ES-I3 (cell line): ENCODE results near the gene VIPR2.
"Not testable (repeated sequence)": the region's sequence is repeated elsewhere in the genome, so short reads cannot be mapped to it uniquely, and the experiment has no call there.

ENCODE experiments used
- H3K36me3 ChIP-seq: 2 replicates; pipeline ENCODE4 v1.6.1; 2013; ENCODE audit warnings: mild to moderate bottlenecking, low read length, control low read depth, moderate library complexity; ENCODE audit not compliant: insufficient read depth
- H3K4me1 ChIP-seq: 2 replicates; pipeline ENCODE4 v1.6.1; 2013; ENCODE audit warnings: mild to moderate bottlenecking, control low read depth, low read length; ENCODE audit not compliant: insufficient read depth
- H3K9ac ChIP-seq: 2 replicates; pipeline ENCODE4 v1.6.1; 2013; ENCODE audit warnings: low read depth, mild to moderate bottlenecking, low read length, moderate library complexity
- H3K9me3 ChIP-seq: 2 replicates; pipeline ENCODE4 v1.6.1; 2013; ENCODE audit warnings: mild to moderate bottlenecking, low read length, moderate library complexity; ENCODE audit not compliant: control insufficient read depth, insufficient read depth

The VIPR2 gene

GRCh38 chr7:158984007-158984406 lies 160.7 kb downstream of the VIPR2 start:
- not testable (repeated sequence) for H3K4me1 ChIP-seq, H3K9ac ChIP-seq, H3K36me3 ChIP-seq
- peaks cover 20% of the 10 kb centered on the region for H3K9me3 ChIP-seq

- H3K9ac ChIP-seq, H3K4me1 ChIP-seq, H3K36me3 ChIP-seq: not testable (repeated sequence)
- H3K9me3 ChIP-seq, result peaks cover 20% of the 10 kb centered on the region
Measured at GRCh38 chr7:158982080-158982479, 162.6 kb downstream of the VIPR2 start.

DNA sequence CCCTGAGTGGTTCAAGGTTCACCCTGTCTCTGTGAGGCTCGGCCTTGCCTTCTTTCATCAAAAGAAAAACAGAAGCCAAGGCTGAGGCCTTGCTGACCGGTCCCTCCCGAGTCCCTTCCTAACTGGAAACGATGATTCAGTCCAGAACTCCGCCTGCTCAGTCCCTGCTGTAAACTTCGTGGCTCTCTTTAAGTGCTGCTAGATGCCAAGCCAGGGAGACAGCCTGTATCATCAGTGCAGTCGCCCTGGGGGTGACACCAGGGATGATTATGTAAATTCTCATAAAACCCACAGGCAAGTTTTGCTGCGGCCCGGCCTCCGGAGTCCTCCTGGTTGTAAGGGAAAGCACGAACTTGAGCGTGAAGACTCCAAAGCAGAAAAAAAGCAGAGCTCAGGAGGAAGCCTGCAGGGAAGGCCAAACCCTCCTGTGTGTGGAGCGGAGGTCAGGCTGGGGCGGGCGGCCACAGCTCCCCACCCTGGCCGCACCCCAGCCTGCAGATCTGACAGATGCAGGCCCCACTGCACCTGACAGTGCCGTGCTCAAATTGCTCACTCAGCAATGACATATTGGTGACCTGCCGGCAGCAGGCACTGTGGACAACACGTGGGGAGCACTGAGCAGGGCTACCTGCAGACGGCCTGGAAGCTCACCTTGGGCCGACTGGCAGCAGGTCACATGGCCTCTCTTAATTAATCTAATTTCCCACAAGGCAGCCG lies 164.9 kb downstream of the VIPR2 start:
- no peaks in the 10 kb centered on the region for H3K4me1 ChIP-seq
- no peak overlapping the region for H3K9ac ChIP-seq
- H3K36me3 ChIP-seq, result no peaks in the 10 kb centered on the region; the same call in 1 of the 2 replicates
- peaks cover 20% of the 10 kb centered on the region for H3K9me3 ChIP-seq

GRCh38 chr7:158979023-158979529 lies 165.6 kb downstream of the VIPR2 start:
- H3K9ac ChIP-seq, result no peak overlapping the region
- H3K4me1 ChIP-seq, result no peaks in the 10 kb centered on the region
- no peaks in the 10 kb centered on the region; the same call in 1 of the 2 replicates for H3K36me3 ChIP-seq
- H3K9me3 ChIP-seq, result peaks cover 20% of the 10 kb centered on the region
